CD4-positive, alpha-beta T cell (primary cell): ENCODE results near the gene SULT1C3. TPM values are rescaled to one million over a fixed set of nuclear protein-coding genes. Genes with fewer than 3 reads are reported as not detected.

Experiments used
- ATAC-seq: fragments of 200-7000 bp; cut with Tn5 transposase; one replicate; pipeline ENCODE4 v1.10.0; 2022; ENCODE audit warnings: mild to moderate bottlenecking; ENCODE audit not compliant: poor library complexity
- CTCF ChIA-PET: fragments of 350-600 bp; sonication (Branson Sonifier 250); formaldehyde crosslinking; loops from one replicate; lab custom pipeline; 2021; ENCODE audit warnings: antibody characterized with exemption, inconsistent platforms; lab: Charles Lee
- POLR2A ChIA-PET: fragments of 350-600 bp; sonication (Branson Sonifier 250); formaldehyde crosslinking; loops from one replicate; lab custom pipeline; 2021; ENCODE audit warnings: antibody characterized with exemption, inconsistent platforms; lab: Charles Lee
- DNase-seq, 14 experiments: peaks; one replicate each; pipeline ENCODE4 v3.0.0-alpha.2; 2013 to 2020; ENCODE audit warnings: mixed read lengths in 2 of 14
- H3K27ac ChIP-seq, 2 donors: one replicate each; pipeline versions ENCODE4 v1.5.1 to v1.7.0; 2013; ENCODE audit warnings: low read length in 2 of 2, low read depth in 1 of 2, mild to moderate bottlenecking in 1 of 2
- H3K27me3 ChIP-seq, 2 experiments: 1 replicate in 1 of 2; 2 replicates in 1 of 2; pipeline versions ENCODE4 v1.6.1 to v1.7.0; 2013; ENCODE audit warnings: low read length in 2 of 2, control low read depth in 1 of 2, mild to moderate bottlenecking in 1 of 2, moderate library complexity in 1 of 2; ENCODE audit not compliant: insufficient read depth in 2 of 2, control insufficient read depth in 1 of 2
- H3K36me3 ChIP-seq: one replicate; pipeline ENCODE4 v1.6.1; 2013; ENCODE audit warnings: low read length, control low read depth; ENCODE audit not compliant: insufficient read depth
- H3K4me1 ChIP-seq: one replicate; pipeline ENCODE4 v1.6.1; 2013; ENCODE audit warnings: low read length, control low read depth; ENCODE audit not compliant: insufficient read depth
- H3K4me3 ChIP-seq: one replicate; pipeline ENCODE4 v1.5.1; 2013; ENCODE audit warnings: mild to moderate bottlenecking, low read length, moderate library complexity
- H3K9me3 ChIP-seq, 2 experiments: 1 replicate in 1 of 2; 2 replicates in 1 of 2; pipeline versions ENCODE4 v1.6.1 to v1.7.0; 2013; ENCODE audit warnings: low read length in 2 of 2, mild to moderate bottlenecking in 2 of 2, control low read depth in 1 of 2, moderate library complexity in 1 of 2; ENCODE audit not compliant: control insufficient read depth in 1 of 2, insufficient read depth in 1 of 2
- H3K27ac Mint-ChIP-seq: one replicate; pipeline ENCODE4 v1.8.0; 2020; ENCODE audit warnings: mixed read lengths
- H3K27me3 Mint-ChIP-seq: one replicate; pipeline ENCODE4 v1.8.0; 2021; ENCODE audit warnings: mixed read lengths
- H3K36me3 Mint-ChIP-seq: one replicate; pipeline ENCODE4 v1.8.0; 2021; ENCODE audit warnings: low read depth, mixed read lengths
- H3K4me1 Mint-ChIP-seq: one replicate; pipeline ENCODE4 v1.8.0; 2021; ENCODE audit warnings: low read depth, mixed read lengths
- H3K4me3 Mint-ChIP-seq: one replicate; pipeline ENCODE4 v1.8.0; 2020; ENCODE audit warnings: mild to moderate bottlenecking, mixed read lengths
- H3K9me3 Mint-ChIP-seq: one replicate; pipeline ENCODE4 v1.8.0; 2020; ENCODE audit warnings: mixed read lengths
- intact Hi-C, 2 experiments: fragments of 100-400 bp; cut with DNase I in 1 of 2; cut with micrococcal nuclease in 1 of 2; formaldehyde crosslinking; loops; one replicate each; pipeline versions ENCODE4 v1.15.1 to v1.9.0; 2023 to 2025; cut with DNase I, micrococcal nuclease
- total RNA-seq, 174 experiments: library from RNA in 2 of 174; stranded (reverse) in 2 of 174; gene quantifications; one replicate each; pipeline ENCODE4 v1.2.3 and lab custom pipeline; 2021 to 2026
- TF ChIP-seq, protein P1 (sequence below): fragments of 200-600 bp; IDR thresholded peaks from one replicate; pipeline ENCODE4 v1.8.0; 2022; ENCODE audit warnings: antibody characterized with exemption, mild to moderate bottlenecking

Gene SULT1C3
- total RNA-seq, 2 experiments from 2014 or later: not detected

DNA sequence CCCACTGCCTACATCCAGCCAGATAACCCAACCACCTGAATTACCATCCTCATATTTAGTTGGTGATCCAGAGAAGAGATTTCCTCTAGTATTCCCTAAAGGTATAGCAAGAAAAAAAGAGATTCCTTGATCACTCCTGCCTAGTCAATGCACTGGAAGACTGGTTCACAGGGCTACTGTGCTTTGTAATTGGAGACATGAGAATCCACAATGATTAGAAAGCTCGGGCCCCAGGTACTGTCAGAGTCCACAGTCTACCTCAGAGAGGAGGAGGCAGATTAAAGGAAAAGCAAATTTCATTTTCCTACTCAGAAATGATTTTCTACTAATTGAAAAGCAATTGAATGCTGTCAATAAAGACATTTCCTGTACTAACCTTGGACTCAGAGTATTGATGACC, 22.3 kb downstream of the SULT1C3 start:
- H3K4me1 ChIP-seq: no peaks in the 10 kb centered on the region
- Mint-ChIP-seq H3K27ac (no peak overlapping the region), H3K36me3 (no peaks in the 10 kb centered on the region), H3K4me3 (no peak overlapping the region), H3K9me3 (no peaks in the 10 kb centered on the region), H3K4me1 (no peaks in the 10 kb centered on the region), H3K27me3 (peaks cover 21% of the 10 kb centered on the region)
- H3K4me3 ChIP-seq: no peak overlapping the region
- ATAC-seq (no peak), DNase-seq (no peak)
- no peaks in the 10 kb centered on the region for H3K27me3 ChIP-seq
- POLR2A ChIA-PET: no interaction called here
- intact Hi-C loops: no loop called here
- H3K9me3 ChIP-seq: no peaks in the 10 kb centered on the region
- no peak overlapping the region for H3K27ac ChIP-seq
- TF ChIP-seq, protein P1, sequence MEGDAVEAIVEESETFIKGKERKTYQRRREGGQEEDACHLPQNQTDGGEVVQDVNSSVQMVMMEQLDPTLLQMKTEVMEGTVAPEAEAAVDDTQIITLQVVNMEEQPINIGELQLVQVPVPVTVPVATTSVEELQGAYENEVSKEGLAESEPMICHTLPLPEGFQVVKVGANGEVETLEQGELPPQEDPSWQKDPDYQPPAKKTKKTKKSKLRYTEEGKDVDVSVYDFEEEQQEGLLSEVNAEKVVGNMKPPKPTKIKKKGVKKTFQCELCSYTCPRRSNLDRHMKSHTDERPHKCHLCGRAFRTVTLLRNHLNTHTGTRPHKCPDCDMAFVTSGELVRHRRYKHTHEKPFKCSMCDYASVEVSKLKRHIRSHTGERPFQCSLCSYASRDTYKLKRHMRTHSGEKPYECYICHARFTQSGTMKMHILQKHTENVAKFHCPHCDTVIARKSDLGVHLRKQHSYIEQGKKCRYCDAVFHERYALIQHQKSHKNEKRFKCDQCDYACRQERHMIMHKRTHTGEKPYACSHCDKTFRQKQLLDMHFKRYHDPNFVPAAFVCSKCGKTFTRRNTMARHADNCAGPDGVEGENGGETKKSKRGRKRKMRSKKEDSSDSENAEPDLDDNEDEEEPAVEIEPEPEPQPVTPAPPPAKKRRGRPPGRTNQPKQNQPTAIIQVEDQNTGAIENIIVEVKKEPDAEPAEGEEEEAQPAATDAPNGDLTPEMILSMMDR: no peak
- CTCF ChIA-PET: no interaction called here
- H3K36me3 ChIP-seq: no peaks in the 10 kb centered on the region

DNA sequence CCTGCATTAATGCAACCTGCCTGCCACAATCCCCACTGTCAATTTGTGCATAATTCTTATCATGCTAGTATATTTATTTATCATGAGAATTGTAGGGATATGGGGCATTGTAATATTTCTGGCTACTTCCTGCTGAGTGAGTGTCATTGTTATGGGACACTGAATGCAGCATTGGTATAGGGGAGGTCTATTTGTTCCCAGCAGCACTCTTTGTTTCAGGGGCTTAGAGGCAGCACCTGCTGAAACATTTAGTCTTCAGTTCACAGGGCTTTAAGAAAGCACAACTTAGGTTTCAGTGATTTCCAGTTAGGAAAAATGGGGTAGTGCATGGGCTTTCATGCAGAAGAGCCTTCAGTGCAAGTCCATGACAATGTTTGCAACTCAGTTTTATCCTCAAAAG, 23.6 kb downstream of the SULT1C3 start:
- H3K9me3 Mint-ChIP-seq: no peaks in the 10 kb centered on the region
- Histone ChIP-seq H3K36me3 (no peaks in the 10 kb centered on the region), H3K9me3 (no peaks in the 10 kb centered on the region), H3K4me1 (no peaks in the 10 kb centered on the region), H3K27ac (no peak overlapping the region), H3K4me3 (no peak overlapping the region), H3K27me3 (no peaks in the 10 kb centered on the region)
- no peak overlapping the region for H3K4me3 Mint-ChIP-seq
- TF ChIP-seq, protein P1: no peak
- H3K4me1 Mint-ChIP-seq: no peaks in the 10 kb centered on the region
- ATAC-seq (no peak), DNase-seq (no peak)
- H3K27me3 Mint-ChIP-seq: peaks cover 21% of the 10 kb centered on the region
- ChIA-PET CTCF (no interaction called here), POLR2A (no interaction called here)
- H3K36me3 Mint-ChIP-seq: no peaks in the 10 kb centered on the region
- intact Hi-C loops: no loop called here
- H3K27ac Mint-ChIP-seq: no peak overlapping the region

DNA sequence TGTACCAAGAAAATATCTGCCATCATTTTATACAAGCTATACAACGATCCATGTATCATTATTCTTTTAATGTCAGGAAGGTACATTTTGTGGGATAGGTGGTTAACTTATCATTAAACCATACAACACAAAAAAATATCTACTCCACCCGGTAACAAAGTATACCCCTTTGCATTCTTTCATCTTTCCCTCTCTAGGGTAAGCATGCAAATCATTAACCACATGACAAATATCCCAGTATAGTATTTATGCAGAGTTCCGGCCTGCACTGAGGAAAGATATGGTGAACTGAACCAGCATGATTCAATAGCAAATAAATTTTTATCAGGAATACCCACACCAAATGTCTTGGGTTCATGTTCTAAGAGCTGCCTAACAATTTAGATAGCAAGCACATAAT, 26.4 kb downstream of the SULT1C3 start:
- ATAC-seq (no peak), DNase-seq (no peak)
- Histone ChIP-seq H3K4me3 (no peak overlapping the region), H3K36me3 (no peaks in the 10 kb centered on the region), H3K27ac (no peak overlapping the region), H3K27me3 (peaks cover 2 to 7% of the 10 kb centered on the region in 2 experiments), H3K9me3 (peaks cover 0 to 3% of the 10 kb centered on the region in 2 experiments), H3K4me1 (no peaks in the 10 kb centered on the region)
- Mint-ChIP-seq H3K36me3 (no peaks in the 10 kb centered on the region), H3K9me3 (no peaks in the 10 kb centered on the region), H3K27ac (no peak overlapping the region), H3K27me3 (peaks cover 17% of the 10 kb centered on the region), H3K4me1 (no peaks in the 10 kb centered on the region), H3K4me3 (no peak overlapping the region)
- intact Hi-C loops: no loop called here
- TF ChIP-seq, protein P1: no peak
- ChIA-PET POLR2A (interaction anchor here (0.6 kb wide), 1 partner anchor 120 kb away, joined by 3 read pairs; no protein-coding TSS in a partner anchor), CTCF (no interaction called here)
